ENCODE measurements around the gene GBGT1.
"Not testable (repeated sequence)": the region's sequence is repeated elsewhere in the genome, so short reads cannot be mapped to it uniquely, and the experiment has no call there.

GBGT1 gene

GRCh38 chr9:133180953-133181352, 17.2 kb upstream of the GBGT1 start:
- TF ChIP-seq CTCF (IDR thresholded peaks at IDR 0.05; ENCODE audit: insufficient read depth, missing control alignments) = no peak
- FAIRE-seq (no peak), DNase-seq (ENCODE audit: insufficient read length, low spot score) (no peak)

GRCh38 chr9:133173056-133173455, 9.3 kb upstream of the GBGT1 start:
- FAIRE-seq = no peak
- DNase-seq (ENCODE audit: insufficient read length, low spot score) = no peak
- TF ChIP-seq CTCF (IDR thresholded peaks at IDR 0.05; ENCODE audit: insufficient read depth, missing control alignments) = no peak

GRCh38 chr9:133171161-133171961, 7.6 kb upstream of the GBGT1 start:
- no peak for TF ChIP-seq CTCF (IDR thresholded peaks at IDR 0.05; ENCODE audit: insufficient read depth, missing control alignments)
- FAIRE-seq = no peak
- DNase-seq (ENCODE audit: insufficient read length, low spot score) = no peak

GRCh38 chr9:133170716-133171115, 7.0 kb upstream of the GBGT1 start:
- no peak for FAIRE-seq
- TF ChIP-seq CTCF (IDR thresholded peaks at IDR 0.05; ENCODE audit: insufficient read depth, missing control alignments) = no peak
- no peak for DNase-seq (ENCODE audit: insufficient read length, low spot score)

- not testable (repeated sequence) for FAIRE-seq
Measured at GRCh38 chr9:133169687-133170086, 6.0 kb upstream of the GBGT1 start.

GRCh38 chr9:133169102-133169501, 5.4 kb upstream of the GBGT1 start:
- TF ChIP-seq CTCF (IDR thresholded peaks at IDR 0.05; ENCODE audit: insufficient read depth, missing control alignments) = no peak
- DNase-seq (ENCODE audit: insufficient read length, low spot score) = no peak
- FAIRE-seq = no peak

More at GRCh38 chr9:133169687-133170086, 6.0 kb upstream of the GBGT1 start:
- DNase-seq (ENCODE audit: insufficient read length, low spot score) = not testable (repeated sequence)

GRCh38 chr9:133168432-133168831, 4.7 kb upstream of the GBGT1 start:
- DNase-seq (ENCODE audit: insufficient read length, low spot score) (no peak), FAIRE-seq (no peak)
- TF ChIP-seq CTCF (IDR thresholded peaks at IDR 0.05; ENCODE audit: insufficient read depth, missing control alignments) = no peak
